HL-60/S4 treated with phorbol 12-myristate 13-acetate at 8.2 ng/mL for 4 days and 3 days (cell line): ENCODE data around the gene TRANK1.
"Not testable (repeated sequence)": the region's sequence is repeated elsewhere in the genome, so short reads cannot be mapped to it uniquely, and the experiment has no call there.

ENCODE experiments used
- in situ Hi-C: fragments of 300-500 bp; cut with MboI; formaldehyde crosslinking; loops from 2 replicates; pipeline ENCODE4 v1.15.0; 2022; ENCODE audit warnings: low sequenced_read_pairs

TRANK1 gene

DNA sequence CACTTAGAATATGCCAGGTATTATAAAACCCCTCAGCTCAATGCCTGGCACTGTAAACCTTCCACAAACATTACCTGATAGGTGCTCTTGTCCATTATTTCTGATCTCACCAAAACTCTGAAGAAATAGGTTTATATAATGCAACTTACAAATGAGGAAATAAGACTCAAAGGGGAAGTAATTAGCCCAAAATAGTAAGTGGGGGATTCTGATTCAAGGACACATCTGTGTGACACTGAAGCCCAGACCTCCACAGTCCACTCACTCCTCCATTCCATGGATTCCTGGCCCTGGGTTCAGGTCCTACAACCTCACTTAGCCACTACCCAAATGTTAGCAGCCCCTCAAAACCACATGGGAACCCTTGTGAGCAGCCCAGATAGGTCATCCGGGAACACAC lies 49.9 kb downstream of the TRANK1 start:
- in situ Hi-C loops = no loop called here

DNA sequence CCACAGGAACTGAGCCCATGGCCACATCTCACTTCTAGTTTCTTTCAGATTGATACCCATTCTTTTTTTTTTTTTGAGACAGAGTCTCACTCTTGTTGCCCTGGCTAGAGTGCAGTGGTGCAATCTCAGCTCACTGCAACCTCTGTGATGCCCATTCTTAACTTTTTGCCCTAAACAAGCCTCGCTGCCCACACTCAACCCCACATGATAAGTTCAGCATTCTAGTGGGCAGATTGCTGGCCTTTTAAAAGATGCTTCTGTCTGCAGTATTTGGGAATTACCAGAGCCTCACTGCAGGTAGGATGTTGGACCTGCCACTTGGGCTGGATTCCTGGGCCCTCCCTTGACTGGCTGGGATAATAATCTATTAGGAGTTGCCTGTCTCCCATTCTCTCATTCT lies 51.0 kb downstream of the TRANK1 start:
- in situ Hi-C loops = no loop called here

DNA sequence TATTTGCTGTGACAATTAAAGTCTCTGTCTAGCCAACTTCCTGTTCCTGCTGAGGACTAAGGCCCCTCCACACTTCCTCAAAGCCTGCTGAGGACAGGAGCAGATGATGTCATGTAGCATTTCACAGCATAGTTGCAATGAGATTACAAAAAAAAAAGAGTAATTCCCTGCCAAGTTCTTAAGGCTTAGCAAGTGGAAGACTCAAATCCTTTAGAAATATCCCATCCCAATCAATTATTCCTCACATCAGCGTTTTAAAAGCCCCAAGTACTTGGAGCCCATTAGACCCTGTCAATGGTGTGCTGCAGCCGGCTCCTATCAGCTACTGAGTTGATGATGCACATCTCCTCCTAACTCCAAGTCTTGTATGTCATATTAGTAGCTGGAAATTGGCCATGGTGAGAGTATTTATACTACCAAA lies 51.7 kb downstream of the TRANK1 start:
- in situ Hi-C loops = no loop called here

DNA sequence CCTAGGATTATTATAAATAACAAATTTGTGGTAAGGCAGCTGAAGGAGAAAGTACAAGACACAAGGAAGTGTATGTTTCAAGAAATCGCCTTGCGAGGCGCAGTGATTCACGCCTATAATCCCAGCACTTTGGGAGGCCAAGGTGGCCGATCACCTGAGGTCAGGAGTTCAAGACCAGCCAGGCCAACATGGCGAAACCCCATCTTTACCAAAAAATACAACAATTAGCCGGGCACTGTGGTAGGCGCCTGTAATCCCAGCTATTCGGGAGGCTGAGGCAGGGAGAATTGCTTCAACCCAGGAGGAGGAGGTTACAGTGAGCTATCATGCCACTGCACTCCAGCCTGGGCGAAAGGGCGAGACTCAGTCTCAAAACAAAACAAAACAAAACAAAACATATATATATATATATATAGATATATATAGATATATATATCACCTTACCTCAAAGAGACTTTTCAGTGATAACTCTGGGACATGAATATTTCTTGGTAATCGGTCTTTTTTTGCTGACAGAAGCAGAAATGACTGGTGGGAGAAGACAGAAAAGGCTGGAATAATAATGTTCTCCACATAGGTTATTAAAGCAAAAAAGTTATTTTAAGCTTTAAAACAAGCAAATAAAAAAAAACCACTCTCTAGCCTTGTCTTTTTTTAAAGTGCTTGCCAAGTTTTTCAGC lies 52.3 kb downstream of the TRANK1 start:
- in situ Hi-C loops = no loop called here

DNA sequence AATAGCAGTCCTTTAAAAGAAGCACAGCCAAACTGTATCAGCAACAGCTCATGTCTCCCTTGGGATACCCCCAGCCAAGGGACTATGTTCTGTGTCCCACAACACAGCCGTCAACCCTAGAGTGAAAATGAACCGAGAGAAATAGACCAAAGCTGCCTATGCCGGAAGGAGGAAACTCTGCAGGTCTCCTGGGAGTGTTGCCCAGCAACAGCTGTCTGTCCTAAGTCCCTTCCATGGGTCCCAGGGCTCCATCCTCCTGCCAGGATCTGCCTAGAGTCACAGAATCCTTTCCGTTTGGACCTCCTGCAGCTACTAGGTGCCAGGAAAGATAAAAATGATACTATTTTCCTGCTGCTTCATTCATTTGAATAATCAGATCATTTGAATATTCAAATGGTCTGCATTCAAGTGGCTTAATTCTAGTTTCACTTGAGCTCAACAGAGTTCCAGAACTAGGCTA lies 53.1 kb downstream of the TRANK1 start:
- in situ Hi-C loops = no loop called here

DNA sequence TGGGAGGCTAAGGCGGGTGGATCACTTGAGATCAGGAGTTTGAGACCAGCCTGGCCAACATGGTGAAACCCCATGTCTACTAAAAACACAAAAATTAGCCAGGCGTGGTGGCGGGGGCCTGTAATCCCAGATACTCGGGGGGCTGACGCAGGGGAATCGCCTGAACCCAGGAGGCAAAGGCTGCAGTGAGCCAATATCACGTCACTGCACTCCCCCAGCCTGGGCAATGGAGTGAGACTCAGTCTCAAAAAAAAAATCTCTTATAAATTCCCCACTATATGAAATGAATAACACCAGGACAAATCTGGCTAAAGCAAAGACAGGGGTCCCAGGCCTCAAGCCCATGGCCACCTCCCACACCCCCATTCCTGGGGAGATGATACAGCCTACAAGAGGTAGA lies 53.8 kb downstream of the TRANK1 start:
- in situ Hi-C loops = not testable (repeated sequence)

DNA sequence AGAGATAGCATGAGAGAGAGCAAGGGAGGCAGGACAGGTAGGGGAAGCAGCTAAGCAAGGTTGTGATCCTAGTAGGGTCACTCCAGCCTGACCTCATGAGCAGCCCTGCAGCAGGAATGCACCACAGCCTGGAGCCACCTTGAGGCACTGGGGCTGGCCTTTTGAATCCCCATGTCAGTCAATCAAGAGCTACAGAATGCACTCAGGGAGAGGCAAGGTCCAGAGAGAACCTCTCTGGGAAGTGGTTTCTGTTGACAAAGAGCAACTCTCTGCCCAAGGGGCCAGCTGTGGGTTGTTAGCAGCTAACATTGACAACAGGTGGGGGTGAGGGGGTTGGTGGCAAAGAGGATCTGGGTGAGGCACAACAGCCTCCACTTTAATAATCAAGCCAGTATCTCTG lies 54.6 kb downstream of the TRANK1 start:
- in situ Hi-C loops = no loop called here

DNA sequence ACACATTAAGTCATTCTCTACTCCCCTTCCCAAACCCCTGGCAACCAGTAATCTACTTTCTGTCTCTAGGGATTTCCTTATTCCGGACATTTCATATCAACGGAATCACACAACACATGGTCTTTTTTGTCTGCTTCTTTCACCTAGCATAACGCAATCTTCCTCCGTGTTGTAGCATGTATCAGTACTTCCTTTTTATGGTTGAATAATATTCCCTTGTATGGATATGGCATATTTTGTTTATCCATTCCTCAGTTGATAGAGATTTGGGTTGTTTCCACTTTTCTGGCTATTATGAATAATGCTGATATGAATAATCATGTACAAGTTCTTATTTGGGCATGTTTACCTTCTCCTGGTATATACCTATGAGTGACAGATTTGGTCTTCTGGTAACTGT lies 63.1 kb downstream of the TRANK1 start:
- in situ Hi-C loops = no loop called here

DNA sequence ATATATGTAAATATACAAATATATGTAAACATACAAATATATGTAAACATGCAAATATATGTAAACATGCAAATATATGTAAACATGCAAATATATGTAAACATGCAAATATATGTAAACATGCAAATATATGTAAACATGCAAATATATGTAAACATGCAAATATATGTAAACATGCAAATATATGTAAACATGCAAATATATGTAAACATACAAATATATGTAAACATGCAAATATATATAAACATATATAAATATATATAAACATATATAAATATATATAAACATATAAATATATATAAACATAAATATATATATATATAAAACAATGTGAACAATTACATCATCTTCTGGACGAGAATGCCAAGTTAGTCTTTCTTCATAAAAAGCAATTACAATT lies 65.0 kb downstream of the TRANK1 start:
- in situ Hi-C loops = not testable (repeated sequence)

DNA sequence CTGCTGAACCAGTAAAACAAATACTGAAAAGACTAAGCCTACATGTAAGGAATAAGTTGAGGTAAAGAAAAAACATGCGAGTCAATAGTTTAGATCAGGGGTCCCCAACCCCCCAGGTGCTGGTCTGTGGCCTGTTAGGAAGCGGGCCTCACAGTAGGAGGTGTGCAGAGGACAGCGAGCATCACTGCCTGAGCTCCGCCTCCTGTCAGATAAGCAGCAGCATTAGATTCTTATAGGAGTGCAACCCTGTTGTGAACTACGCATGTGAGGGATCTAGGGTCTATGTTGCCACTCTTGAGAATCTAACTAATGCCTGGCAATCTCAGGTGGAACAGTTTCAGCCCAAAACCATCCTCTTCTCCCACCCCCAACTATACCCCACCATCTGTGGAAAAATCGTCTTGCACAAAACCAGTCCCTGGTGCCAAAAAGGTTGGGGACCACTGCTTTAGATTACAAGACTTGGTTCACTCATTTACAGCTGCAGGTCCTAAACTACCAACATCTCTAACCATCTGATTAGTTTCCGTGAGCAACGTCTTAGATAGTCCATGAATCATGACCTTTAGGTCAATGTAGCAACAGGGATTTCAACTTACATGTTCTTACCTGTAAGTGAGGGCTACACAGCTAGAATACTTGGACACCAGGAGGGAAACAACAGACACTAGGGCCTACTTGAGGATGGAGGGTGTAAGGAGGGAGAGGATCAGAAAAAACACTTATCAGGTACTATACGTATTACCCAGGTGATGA lies 66.7 kb downstream of the TRANK1 start:
- in situ Hi-C loops = no loop called here

DNA sequence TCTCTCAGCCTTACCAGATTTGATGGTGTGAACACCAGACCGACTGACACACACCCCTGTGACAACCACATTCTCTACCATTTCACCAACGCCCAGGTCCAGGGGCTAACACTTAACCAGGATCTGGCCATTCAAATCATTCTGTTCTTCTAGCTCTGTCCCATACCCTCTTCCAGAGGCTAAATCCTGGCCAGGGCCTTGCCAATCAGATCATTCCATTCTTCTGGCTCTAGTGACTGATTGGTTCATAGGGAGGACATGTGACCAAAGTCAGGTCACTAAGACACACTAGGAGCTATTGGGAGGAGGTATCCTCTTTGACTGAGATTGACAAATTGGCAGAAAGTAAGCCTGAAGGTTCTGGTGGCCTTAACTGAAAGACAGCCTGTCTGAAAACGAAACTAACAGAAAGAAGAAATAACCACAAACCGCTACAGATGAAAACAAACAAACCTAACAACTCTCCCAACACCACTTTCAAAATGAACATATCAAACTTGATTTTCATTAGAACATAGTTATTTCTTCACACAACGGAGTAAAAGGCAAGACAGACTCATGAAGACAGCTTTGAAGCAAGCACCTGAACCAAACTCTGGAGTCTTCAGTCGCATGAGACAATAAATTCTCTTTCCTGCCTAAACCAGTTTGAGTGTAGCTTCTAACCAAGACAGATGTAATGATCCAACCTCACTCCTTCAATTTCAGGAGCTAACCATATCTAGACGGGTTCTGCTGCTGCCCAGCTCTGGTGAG lies 68.5 kb downstream of the TRANK1 start:
- in situ Hi-C loops = no loop called here

DNA sequence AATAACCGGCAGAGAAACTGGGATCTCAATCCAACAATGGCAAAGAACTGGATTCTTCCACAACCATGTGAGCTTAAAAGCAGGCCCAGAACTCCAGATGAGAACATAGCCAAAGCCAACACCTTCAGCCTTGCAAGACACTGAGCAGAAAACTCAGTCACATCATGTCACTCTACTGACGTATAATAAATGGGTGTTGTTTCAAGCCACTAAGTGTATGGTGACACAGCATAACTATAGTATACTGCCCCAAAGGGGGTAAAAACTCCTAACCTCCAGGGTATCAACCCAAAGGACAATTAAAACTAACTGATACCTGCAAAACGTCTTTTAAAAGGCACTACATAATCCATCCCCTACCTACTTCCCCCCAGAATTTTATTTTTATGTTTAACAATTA lies 69.5 kb downstream of the TRANK1 start:
- in situ Hi-C loops = no loop called here

DNA sequence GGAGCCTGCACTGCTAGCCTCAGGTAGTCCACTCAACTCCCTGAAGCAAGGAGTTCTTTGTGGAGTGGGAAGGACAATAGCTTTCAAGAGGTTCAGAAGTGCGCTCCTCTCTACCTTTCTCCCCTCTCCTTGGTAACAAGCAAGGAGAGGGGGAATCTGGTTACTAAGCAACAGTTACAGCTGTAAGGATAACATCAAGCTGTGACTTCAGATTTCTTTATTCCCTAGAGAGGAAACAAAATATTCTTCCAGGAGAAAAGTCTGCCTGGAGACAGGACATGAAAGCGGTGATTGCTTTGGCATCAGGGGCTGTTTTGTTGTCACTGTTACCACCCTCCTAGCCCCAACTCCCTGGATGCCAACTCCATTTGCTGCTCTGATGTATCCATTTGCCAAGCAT lies 70.4 kb downstream of the TRANK1 start:
- in situ Hi-C loops = no loop called here

DNA sequence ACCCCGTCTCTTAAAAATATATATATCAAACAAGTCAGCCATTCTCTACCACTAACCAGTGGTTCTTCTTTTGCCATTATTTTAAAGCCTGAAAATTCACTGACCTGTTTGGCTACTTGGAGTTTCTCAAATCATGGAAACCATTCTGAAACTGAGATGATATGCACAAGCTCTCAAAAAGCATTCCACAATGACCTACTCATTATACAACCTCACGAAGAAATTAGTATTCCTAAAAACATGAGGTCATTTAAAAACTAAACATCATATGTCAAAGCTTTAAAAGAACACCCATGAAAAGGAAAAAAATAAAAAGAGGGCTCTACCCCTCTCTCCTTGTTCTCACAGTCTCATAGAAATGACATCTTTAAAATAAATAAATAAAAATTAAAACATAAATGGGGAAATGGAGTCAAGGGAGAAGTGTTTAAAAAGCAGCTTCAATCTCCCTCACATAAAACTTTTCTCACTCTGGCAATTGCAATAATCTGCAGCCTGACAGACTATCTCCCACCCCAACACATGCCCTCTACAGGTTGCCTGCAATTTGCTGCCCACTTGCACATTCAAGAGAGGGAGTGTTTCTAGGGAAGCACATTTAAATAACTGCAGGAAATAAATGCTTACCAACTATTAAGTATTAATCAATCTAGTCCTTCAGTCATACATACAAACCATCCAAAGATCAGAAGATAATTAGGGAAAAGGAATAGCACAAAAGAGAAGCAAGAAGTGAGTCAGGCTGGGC lies 73.3 kb downstream of the TRANK1 start:
- in situ Hi-C loops = no loop called here

DNA sequence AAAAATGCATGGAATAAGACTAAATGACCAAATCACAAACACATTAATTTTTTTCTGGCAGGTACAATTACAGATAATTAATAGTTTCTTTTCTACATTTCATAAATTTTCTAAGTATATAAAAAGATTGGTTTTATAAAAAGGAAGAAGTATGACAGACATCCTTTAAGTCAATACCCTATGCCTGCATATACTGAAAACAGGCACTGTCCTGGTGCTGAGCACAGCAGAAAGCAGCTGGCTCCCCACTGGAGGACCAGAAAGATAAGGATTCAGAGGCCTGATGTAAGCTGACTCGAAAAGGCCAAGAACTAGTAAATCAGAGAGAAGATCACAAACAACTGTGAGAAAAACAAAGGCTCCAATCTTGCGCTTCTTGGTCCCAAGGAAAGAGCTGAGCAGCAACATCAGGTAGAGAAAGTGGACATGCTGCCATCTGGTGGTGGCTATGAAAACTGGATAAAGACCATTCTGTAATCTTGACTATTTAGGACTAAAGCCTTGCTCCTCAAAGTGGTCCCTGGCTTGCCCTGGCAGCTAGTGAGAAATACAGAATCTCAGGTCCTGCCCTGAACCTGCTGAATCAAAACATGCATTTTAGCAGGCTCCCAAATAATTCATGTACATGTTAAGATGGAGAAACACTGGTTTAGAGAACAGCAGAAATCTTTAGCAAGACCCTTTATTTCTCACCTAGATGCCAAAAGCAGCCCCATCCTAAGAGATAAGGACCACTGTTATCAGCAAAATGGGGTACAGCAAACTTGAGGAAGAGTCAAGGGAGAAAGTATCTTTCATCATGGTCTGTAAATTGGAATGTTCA lies 76.0 kb downstream of the TRANK1 start:
- in situ Hi-C loops = no loop called here

DNA sequence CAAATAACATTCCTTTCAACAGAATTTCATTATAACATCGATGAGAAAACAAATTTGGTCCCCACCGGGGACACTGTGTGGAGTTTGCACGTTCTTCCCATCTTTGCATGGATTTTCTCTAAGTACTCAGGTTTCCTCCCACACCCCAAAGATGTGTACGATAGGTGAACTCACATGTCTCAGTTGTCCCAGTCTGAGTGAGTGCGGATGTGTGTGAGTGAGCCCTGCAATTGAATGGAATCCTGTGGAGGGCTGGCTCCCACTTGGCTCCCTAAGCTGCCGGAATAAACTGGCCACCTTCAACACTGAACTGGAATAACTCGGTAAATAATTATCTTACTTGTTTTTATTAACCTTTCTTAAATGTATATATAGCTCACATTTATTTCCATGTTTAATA lies 77.0 kb downstream of the TRANK1 start:
- in situ Hi-C loops = no loop called here

DNA sequence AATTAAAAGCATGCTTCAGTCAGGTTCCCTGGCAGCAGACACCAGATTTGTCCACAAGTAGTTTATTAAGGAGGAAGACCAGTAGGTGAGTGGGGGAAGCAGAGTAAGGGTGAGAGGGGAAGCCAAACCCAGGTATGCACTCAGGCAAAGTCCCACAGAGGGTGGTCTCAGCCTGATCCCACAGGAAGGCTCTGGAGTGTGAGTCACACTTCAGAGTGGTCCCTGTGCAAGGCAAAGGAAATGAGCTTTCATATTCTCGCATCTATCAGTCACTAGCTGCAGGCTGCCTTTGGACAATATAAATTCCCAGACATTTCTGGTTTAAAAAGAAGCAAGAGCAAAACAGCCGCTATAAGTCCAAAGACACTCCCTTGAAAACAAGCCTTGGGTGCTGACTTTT lies 78.5 kb downstream of the TRANK1 start:
- in situ Hi-C loops = no loop called here

DNA sequence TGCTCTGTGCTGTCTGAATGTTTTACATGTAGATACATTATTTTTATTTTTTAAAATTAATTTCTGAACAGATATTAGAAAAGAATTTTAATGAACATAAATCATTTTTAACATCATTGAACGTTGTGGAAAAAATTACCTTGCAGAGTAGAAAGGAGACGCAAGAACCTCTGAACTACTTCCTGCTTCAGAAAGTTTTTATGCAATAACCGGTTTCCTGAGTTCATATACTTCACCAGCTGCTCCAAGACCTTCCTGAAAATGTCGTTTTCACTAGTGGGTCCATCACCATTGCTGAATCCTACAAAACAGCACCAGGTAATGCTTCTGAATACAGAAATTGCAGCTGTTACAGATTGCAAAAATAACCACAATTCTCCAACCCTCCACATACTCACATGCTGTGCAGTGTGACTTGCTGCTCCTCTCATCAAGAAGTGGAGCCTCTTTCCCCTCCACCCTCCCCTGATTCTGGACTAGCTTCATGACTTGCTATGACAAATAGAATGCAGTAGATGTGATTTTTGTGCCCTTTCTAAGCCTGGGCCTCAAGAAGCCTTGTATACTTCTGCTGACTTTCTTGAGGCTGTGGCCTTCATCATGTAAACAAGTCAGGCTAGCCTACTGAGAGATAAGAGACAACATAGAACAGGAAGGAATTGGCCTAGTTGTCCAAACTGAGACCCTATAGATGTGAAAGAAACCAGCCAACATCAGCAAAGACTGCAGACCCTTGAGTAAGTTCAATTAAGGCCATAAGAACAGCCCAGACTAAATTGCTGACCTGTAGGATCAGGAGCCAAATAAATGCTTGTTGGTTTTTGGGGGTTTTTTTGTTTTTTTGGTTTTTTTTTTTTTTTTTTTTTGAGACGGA lies 80.4 kb downstream of the TRANK1 start:
- in situ Hi-C loops = no loop called here

DNA sequence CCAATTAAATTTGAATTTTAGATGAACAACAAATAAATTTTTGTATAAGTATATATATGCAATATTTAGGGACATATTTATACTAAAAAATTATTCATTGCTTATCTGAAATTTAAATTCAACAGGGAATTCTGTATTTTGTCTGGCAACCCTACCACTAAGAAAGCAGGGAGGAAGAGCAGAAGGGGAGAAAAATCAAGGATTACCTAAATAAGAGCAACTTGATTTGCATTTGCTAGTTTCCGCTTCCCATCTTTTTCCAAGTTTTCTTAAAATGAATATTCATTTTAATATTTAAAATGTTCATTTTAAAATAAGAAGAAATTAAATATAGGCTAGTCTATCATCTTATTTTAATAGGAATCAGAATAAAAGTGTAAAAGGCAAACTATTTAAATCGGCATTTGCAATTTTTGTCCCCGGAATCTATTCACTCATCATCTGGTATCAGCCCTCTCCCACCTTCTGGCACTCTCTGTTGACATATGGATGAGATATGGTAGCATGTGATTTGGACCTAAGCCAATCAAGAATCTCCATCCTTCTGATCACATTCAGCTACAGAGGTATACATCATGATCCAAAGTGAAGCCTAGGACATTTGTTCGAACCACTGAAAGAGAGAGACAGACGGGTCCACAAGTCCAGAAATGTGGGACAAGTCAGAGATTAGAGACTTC lies 82.6 kb downstream of the TRANK1 start:
- in situ Hi-C loops = no loop called here
